HEK293 (cell line): ENCODE results near the gene NR2C2.

ENCODE experiments used
- CTCF ChIP-seq: fragments of 450-650 bp; formaldehyde crosslinking; IDR thresholded peaks from 2 replicates; pipeline ENCODE4 v1.5.1; 2016; ENCODE audit warnings: missing biosample characterization, missing genetic modification characterization
- REST ChIP-seq: fragments of 450-650 bp; formaldehyde crosslinking; IDR thresholded peaks from 2 replicates; pipeline ENCODE4 v1.5.1; 2016; ENCODE audit warnings: missing biosample characterization, missing genetic modification characterization
- SP2 ChIP-seq: fragments of 450-650 bp; formaldehyde crosslinking; IDR thresholded peaks from 2 replicates; pipeline ENCODE4 v1.5.1; 2016; ENCODE audit warnings: missing biosample characterization, missing genetic modification characterization
- TSHZ1 ChIP-seq: fragments of 450-650 bp; formaldehyde crosslinking; IDR thresholded peaks from 2 replicates; pipeline ENCODE4 v1.5.1; 2016; ENCODE audit warnings: missing biosample characterization, missing genetic modification characterization, borderline replicate concordance
- ZNF202 ChIP-seq: fragments of 450-650 bp; formaldehyde crosslinking; IDR thresholded peaks from 2 replicates; pipeline ENCODE4 v1.5.1; 2016; ENCODE audit warnings: missing biosample characterization, missing genetic modification characterization, borderline replicate concordance
- ZNF514 ChIP-seq: fragments of 450-650 bp; formaldehyde crosslinking; IDR thresholded peaks from 2 replicates; pipeline ENCODE4 v1.5.1; 2016; ENCODE audit warnings: missing biosample characterization, missing genetic modification characterization

- no peak for TF ChIP-seq TSHZ1 (tag by site-specific recombination)
- no peak for TF ChIP-seq SP2
- no peak; the same call in 1 of the 2 replicates for TF ChIP-seq REST
- no peak for TF ChIP-seq CTCF (tag by site-specific recombination)
- no peak for TF ChIP-seq ZNF514 (tag by site-specific recombination)
- TF ChIP-seq ZNF202 (tag by site-specific recombination): no peak
Observed at GRCh38 chr3:14946739-14947099, 664 bp upstream of the NR2C2 start.
